ENCODE data around the gene PRMT9. TPM values are rescaled to one million over a fixed set of nuclear protein-coding genes. Genes with fewer than 3 reads are reported as not detected.

PRMT9 gene
- total and polyA plus RNA-seq, 2 donors (not counting 1 experiment from before 2014, with no cell fraction given), result 8.8 to 14.4 TPM

DNA sequence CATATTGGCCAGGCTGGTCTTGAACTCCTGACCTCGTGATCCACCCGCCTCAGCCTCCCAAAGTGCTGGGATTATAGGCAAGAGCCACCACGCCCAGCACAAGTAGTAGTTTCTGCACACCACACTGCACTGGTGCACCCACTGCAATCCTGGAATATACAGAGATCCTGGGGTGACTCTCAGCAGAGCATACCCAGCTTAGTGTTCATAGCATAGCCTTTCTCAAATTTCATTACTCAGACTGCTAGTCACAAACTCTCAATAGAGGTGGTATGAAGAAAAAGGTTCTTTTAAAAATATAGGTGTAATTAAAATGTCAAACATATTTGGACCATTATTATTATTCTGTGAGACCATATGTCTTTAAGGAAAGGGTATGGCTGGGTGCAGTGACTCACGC is 41.7 kb upstream of the PRMT9 start:
- Histone ChIP-seq H3K4me1 (ENCODE audit: control insufficient read depth, extremely low read depth, insufficient read depth, low read length) (no peaks in the 10 kb centered on the region), H3K9me3 (ENCODE audit: control insufficient read depth, insufficient read depth, low read depth, low read length) (no peaks in the 10 kb centered on the region), H3K9ac (ENCODE audit: insufficient read depth, low read length) (no peak overlapping the region), H4K20me1 (ENCODE audit: control insufficient read depth, extremely low read depth, insufficient read depth, low read length) (no peaks in the 10 kb centered on the region), H3K36me3 (ENCODE audit: control insufficient read depth, insufficient read depth, low read length) (no peaks in the 10 kb centered on the region), H3K27ac (ENCODE audit: insufficient read depth, low read length) (no peak overlapping the region), H3K4me3 (replicated peaks in 1 of 4; ENCODE audit: control extremely low read depth in 1 of 4, insufficient read depth in 1 of 4, low read depth in 3 of 4, low read length in 4 of 4) (no peak overlapping the region), H3K27me3 (ENCODE audit: control insufficient read depth, insufficient read depth, low read length) (no peaks in the 10 kb centered on the region), H3K79me2 (ENCODE audit: control insufficient read depth, insufficient read depth, low read length) (no peaks in the 10 kb centered on the region), H3K4me2 (ENCODE audit: extremely low read depth, insufficient read depth, low read length) (no peak overlapping the region), H2AFZ (ENCODE audit: low read length) (no peak overlapping the region)
- TF ChIP-seq EZH2 (IDR thresholded peaks at IDR 0.05; ENCODE audit: low read length, missing control alignments), result no peak
- TF ChIP-seq, protein P1, sequence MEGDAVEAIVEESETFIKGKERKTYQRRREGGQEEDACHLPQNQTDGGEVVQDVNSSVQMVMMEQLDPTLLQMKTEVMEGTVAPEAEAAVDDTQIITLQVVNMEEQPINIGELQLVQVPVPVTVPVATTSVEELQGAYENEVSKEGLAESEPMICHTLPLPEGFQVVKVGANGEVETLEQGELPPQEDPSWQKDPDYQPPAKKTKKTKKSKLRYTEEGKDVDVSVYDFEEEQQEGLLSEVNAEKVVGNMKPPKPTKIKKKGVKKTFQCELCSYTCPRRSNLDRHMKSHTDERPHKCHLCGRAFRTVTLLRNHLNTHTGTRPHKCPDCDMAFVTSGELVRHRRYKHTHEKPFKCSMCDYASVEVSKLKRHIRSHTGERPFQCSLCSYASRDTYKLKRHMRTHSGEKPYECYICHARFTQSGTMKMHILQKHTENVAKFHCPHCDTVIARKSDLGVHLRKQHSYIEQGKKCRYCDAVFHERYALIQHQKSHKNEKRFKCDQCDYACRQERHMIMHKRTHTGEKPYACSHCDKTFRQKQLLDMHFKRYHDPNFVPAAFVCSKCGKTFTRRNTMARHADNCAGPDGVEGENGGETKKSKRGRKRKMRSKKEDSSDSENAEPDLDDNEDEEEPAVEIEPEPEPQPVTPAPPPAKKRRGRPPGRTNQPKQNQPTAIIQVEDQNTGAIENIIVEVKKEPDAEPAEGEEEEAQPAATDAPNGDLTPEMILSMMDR (conservative IDR thresholded peaks at IDR 0.05 in 1 of 2, IDR thresholded peaks at IDR 0.05 in 1 of 2; ENCODE audit: low read depth in 1 of 2, low read length in 2 of 2), result no peak
- DNase-seq (ENCODE audit: low read depth in 2 of 2), result peak in 1 of 2 donors; percentile 29

DNA sequence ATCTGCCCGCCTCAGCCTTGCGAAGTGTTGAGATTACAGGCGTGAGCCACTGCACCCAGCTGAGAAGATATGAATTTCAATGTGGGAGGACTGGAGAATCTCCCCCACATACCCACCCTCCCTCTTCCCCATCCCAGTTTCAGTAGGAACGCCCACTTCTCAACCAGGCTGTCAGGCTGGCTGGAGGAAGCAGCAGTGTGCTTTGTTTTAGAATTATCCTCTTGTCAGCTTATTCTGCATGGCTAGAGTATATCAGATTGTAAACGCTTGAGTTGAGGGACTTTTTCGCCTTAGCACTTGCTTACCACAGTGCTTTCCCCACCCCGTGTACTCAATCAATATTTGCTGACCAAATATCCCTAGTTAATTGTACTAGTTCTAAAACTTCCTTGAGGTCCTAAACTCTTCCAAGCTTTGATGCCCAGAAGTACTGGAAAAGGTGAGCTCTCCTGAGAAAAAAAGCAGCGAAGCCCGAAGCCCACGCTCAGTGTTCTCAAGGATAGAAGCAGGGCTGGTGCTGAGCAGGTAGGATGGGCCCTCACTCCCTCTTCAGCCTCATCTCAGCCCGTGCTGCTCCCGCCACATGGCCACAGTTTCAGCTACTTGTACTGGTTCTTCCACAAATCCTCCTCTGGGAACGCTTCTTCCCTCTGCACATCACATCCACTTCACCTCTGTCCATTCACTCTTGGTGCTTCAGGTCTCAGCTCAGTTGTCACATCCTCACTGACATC is 40.7 kb upstream of the PRMT9 start:
- no peaks in the 10 kb centered on the region for H3K9me3 ChIP-seq (ENCODE audit: control insufficient read depth, insufficient read depth, low read depth, low read length)
- no peak for TF ChIP-seq EZH2 (IDR thresholded peaks at IDR 0.05; ENCODE audit: low read length, missing control alignments)
- TF ChIP-seq, protein P1 (conservative IDR thresholded peaks at IDR 0.05 in 1 of 2, IDR thresholded peaks at IDR 0.05 in 1 of 2; ENCODE audit: low read depth in 1 of 2, low read length in 2 of 2), result no peak
- H2AFZ ChIP-seq (ENCODE audit: low read length), result no peak overlapping the region
- no peaks in the 10 kb centered on the region for H3K4me1 ChIP-seq (ENCODE audit: control insufficient read depth, extremely low read depth, insufficient read depth, low read length)
- no peak overlapping the region for H3K4me2 ChIP-seq (ENCODE audit: extremely low read depth, insufficient read depth, low read length)
- H3K9ac ChIP-seq (ENCODE audit: insufficient read depth, low read length), result no peak overlapping the region
- H3K27me3 ChIP-seq (ENCODE audit: control insufficient read depth, insufficient read depth, low read length), result no peaks in the 10 kb centered on the region
- H3K4me3 ChIP-seq (replicated peaks in 1 of 4; ENCODE audit: control extremely low read depth in 1 of 4, insufficient read depth in 1 of 4, low read depth in 3 of 4, low read length in 4 of 4), result no peak overlapping the region
- no peak overlapping the region for H3K27ac ChIP-seq (ENCODE audit: insufficient read depth, low read length)
- no peaks in the 10 kb centered on the region for H3K36me3 ChIP-seq (ENCODE audit: control insufficient read depth, insufficient read depth, low read length)
- H4K20me1 ChIP-seq (ENCODE audit: control insufficient read depth, extremely low read depth, insufficient read depth, low read length), result no peaks in the 10 kb centered on the region
- H3K79me2 ChIP-seq (ENCODE audit: control insufficient read depth, insufficient read depth, low read length), result no peaks in the 10 kb centered on the region
- no peak for DNase-seq (ENCODE audit: low read depth in 2 of 2)

DNA sequence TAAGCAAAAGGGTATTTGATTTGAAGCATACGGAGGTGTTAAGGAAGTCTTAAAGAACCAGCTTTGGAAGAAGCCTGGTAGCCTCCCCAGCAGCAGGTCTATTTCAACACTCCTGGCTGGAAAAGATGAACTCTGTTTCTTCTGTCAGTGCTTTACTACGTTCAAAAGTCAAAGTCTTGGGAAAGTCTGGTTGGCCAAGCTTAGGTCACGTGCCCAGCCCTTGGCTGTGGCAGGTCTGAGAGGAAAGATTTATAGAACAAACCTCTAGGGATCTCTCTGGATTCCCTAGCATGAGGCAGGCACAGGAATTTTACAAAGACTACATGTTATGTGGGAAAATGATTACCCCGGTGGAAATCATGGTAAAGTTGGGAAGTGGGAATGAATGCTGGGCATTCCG is 39.4 kb upstream of the PRMT9 start:
- H3K27ac ChIP-seq (ENCODE audit: insufficient read depth, low read length), result no peak overlapping the region
- H3K4me1 ChIP-seq (ENCODE audit: control insufficient read depth, extremely low read depth, insufficient read depth, low read length), result no peaks in the 10 kb centered on the region
- H4K20me1 ChIP-seq (ENCODE audit: control insufficient read depth, extremely low read depth, insufficient read depth, low read length), result no peaks in the 10 kb centered on the region
- no peaks in the 10 kb centered on the region for H3K9me3 ChIP-seq (ENCODE audit: control insufficient read depth, insufficient read depth, low read depth, low read length)
- no peak overlapping the region for H3K4me2 ChIP-seq (ENCODE audit: extremely low read depth, insufficient read depth, low read length)
- no peak overlapping the region for H3K4me3 ChIP-seq (replicated peaks in 1 of 4; ENCODE audit: control extremely low read depth in 1 of 4, insufficient read depth in 1 of 4, low read depth in 3 of 4, low read length in 4 of 4)
- H3K27me3 ChIP-seq (ENCODE audit: control insufficient read depth, insufficient read depth, low read length), result no peaks in the 10 kb centered on the region
- no peak for TF ChIP-seq EZH2 (IDR thresholded peaks at IDR 0.05; ENCODE audit: low read length, missing control alignments)
- TF ChIP-seq, protein P1 (conservative IDR thresholded peaks at IDR 0.05 in 1 of 2, IDR thresholded peaks at IDR 0.05 in 1 of 2; ENCODE audit: low read depth in 1 of 2, low read length in 2 of 2), result no peak
- H3K9ac ChIP-seq (ENCODE audit: insufficient read depth, low read length), result no peak overlapping the region
- H3K36me3 ChIP-seq (ENCODE audit: control insufficient read depth, insufficient read depth, low read length), result no peaks in the 10 kb centered on the region
- DNase-seq (ENCODE audit: low read depth in 2 of 2), result peak in 1 of 2 donors; percentile 39
- H3K79me2 ChIP-seq (ENCODE audit: control insufficient read depth, insufficient read depth, low read length), result no peaks in the 10 kb centered on the region
- no peak overlapping the region for H2AFZ ChIP-seq (ENCODE audit: low read length)
